BLaER1 (cell line): ENCODE data around the gene CDK11B.
A peak's percentile ranks its signal among the peaks of the same experiment; 100 is the strongest.
"Not testable (repeated sequence)": the region's sequence is repeated elsewhere in the genome, so short reads cannot be mapped to it uniquely, and the experiment has no call there.

Source experiments
- H3K27ac ChIP-seq: shearing (Covaris generic); formaldehyde crosslinking; 2 replicates; pipeline ENCODE4 v1.8.1; 2022
- H3K27me3 ChIP-seq: shearing (Covaris generic); formaldehyde crosslinking; 2 replicates; pipeline ENCODE4 v1.8.1; 2022
- H3K36me3 ChIP-seq: shearing (Covaris generic); formaldehyde crosslinking; 2 replicates; pipeline ENCODE4 v1.8.1; 2022
- H3K4me1 ChIP-seq: shearing (Covaris generic); formaldehyde crosslinking; 2 replicates; pipeline ENCODE4 v1.8.1; 2022
- H3K4me2 ChIP-seq: shearing (Covaris generic); formaldehyde crosslinking; 2 replicates; pipeline ENCODE4 v1.8.1; 2022
- H3K4me3 ChIP-seq: shearing (Covaris generic); formaldehyde crosslinking; 2 replicates; pipeline ENCODE4 v1.8.1; 2022
- H3K9ac ChIP-seq: shearing (Covaris generic); formaldehyde crosslinking; 2 replicates; pipeline ENCODE4 v1.8.1; 2022
- H3K9me3 ChIP-seq: shearing (Covaris generic); formaldehyde crosslinking; 2 replicates; pipeline ENCODE4 v1.8.1; 2022
- H4K20me1 ChIP-seq: shearing (Covaris generic); formaldehyde crosslinking; 2 replicates; pipeline ENCODE4 v1.8.1; 2022
- Cebpa-rat ChIP-seq: shearing (Covaris generic); IDR thresholded peaks from 2 replicates; pipeline ENCODE4 v1.8.1; 2022

Gene CDK11B

GRCh38 chr1:1658583-1659549, at the start of gene CDK11B:
Gene CDK11B (minus strand): TSS chr1:1659004. CDS start chr1:1657485, 1,519 bp downstream.
- peak within 1 kb of the TSS; percentile 91 for H3K27ac ChIP-seq

GRCh38 chr1:1707897-1708296, 49.1 kb upstream of the CDK11B start:
- not testable (repeated sequence) for H3K27me3 ChIP-seq, H3K9ac ChIP-seq, H3K4me3 ChIP-seq, H3K4me2 ChIP-seq, H3K4me1 ChIP-seq, H3K27ac ChIP-seq, H3K9me3 ChIP-seq, H4K20me1 ChIP-seq
- peaks cover 26% of the 10 kb centered on the region for H3K36me3 ChIP-seq

More at GRCh38 chr1:1658583-1659549, at the start of gene CDK11B:
- Histone ChIP-seq H3K4me2 (peak within 1 kb of the TSS; percentile 59), H3K36me3 (peaks cover 30% of the 10 kb centered on the region), H3K9ac (peak within 1 kb of the TSS; percentile 84), H3K4me3 (peak within 1 kb of the TSS; percentile 76)
- not testable (repeated sequence) for H4K20me1 ChIP-seq, H3K9me3 ChIP-seq, H3K4me1 ChIP-seq, H3K27me3 ChIP-seq

GRCh38 chr1:1707241-1707640, 48.4 kb upstream of the CDK11B start:
- not testable (repeated sequence) for H3K27ac ChIP-seq, H3K4me1 ChIP-seq, H3K27me3 ChIP-seq

GRCh38 chr1:1705623-1706022, 46.8 kb upstream of the CDK11B start:
- H3K4me2 ChIP-seq, H4K20me1 ChIP-seq, H3K9me3 ChIP-seq, H3K4me3 ChIP-seq, H3K4me1 ChIP-seq, H3K9ac ChIP-seq, H3K27me3 ChIP-seq, H3K27ac ChIP-seq: not testable (repeated sequence)
- peaks cover 26% of the 10 kb centered on the region for H3K36me3 ChIP-seq

More at GRCh38 chr1:1707241-1707640, 48.4 kb upstream of the CDK11B start:
- not testable (repeated sequence) for H3K9me3 ChIP-seq, H3K4me3 ChIP-seq, H4K20me1 ChIP-seq, H3K4me2 ChIP-seq, H3K9ac ChIP-seq
- H3K36me3 ChIP-seq = peaks cover 26% of the 10 kb centered on the region

- H3K27ac ChIP-seq, H3K27me3 ChIP-seq, H3K4me2 ChIP-seq, H4K20me1 ChIP-seq, H3K4me3 ChIP-seq, H3K9me3 ChIP-seq, H3K4me1 ChIP-seq, H3K9ac ChIP-seq: not testable (repeated sequence)
- H3K36me3 ChIP-seq = peaks cover 26% of the 10 kb centered on the region
Observed at GRCh38 chr1:1704284-1704957, 45.6 kb upstream of the CDK11B start.

- Histone ChIP-seq H3K4me2 (no peak overlapping the region), H3K9me3 (no peaks in the 10 kb centered on the region), H3K9ac (no peak overlapping the region), H3K4me3 (no peak overlapping the region), H3K27me3 (no peaks in the 10 kb centered on the region), H3K27ac (no peak overlapping the region), H4K20me1 (no peaks in the 10 kb centered on the region), H3K4me1 (no peaks in the 10 kb centered on the region), H3K36me3 (peaks cover 26% of the 10 kb centered on the region)
- TF ChIP-seq Cebpa-rat = no peak
Observed at GRCh38 chr1:1703796-1704195, 45.0 kb upstream of the CDK11B start.

GRCh38 chr1:1702506-1702905, 43.7 kb upstream of the CDK11B start:
- H3K4me2 ChIP-seq, H3K27ac ChIP-seq, H4K20me1 ChIP-seq, H3K4me3 ChIP-seq, H3K4me1 ChIP-seq, H3K9me3 ChIP-seq, H3K27me3 ChIP-seq, H3K9ac ChIP-seq: not testable (repeated sequence)
- H3K36me3 ChIP-seq = peaks cover 26% of the 10 kb centered on the region

GRCh38 chr1:1700557-1700956, 41.8 kb upstream of the CDK11B start:
- not testable (repeated sequence) for H3K4me1 ChIP-seq, H3K27ac ChIP-seq, H3K4me3 ChIP-seq, H4K20me1 ChIP-seq, H3K4me2 ChIP-seq, H3K9me3 ChIP-seq, H3K27me3 ChIP-seq, H3K9ac ChIP-seq
- peaks cover 15% of the 10 kb centered on the region for H3K36me3 ChIP-seq

GRCh38 chr1:1700067-1700466, 41.3 kb upstream of the CDK11B start:
- not testable (repeated sequence) for H3K4me2 ChIP-seq, H4K20me1 ChIP-seq, H3K9ac ChIP-seq, H3K27me3 ChIP-seq, H3K27ac ChIP-seq, H3K4me1 ChIP-seq, H3K4me3 ChIP-seq, H3K9me3 ChIP-seq
- peaks cover 15% of the 10 kb centered on the region for H3K36me3 ChIP-seq

- not testable (repeated sequence) for H3K27ac ChIP-seq, H3K4me2 ChIP-seq, H3K27me3 ChIP-seq, H3K36me3 ChIP-seq, H3K4me3 ChIP-seq, H3K9ac ChIP-seq, H4K20me1 ChIP-seq, H3K4me1 ChIP-seq, H3K9me3 ChIP-seq
Observed at GRCh38 chr1:1699061-1699460, 40.3 kb upstream of the CDK11B start.

- not testable (repeated sequence) for H3K9ac ChIP-seq, H3K9me3 ChIP-seq, H4K20me1 ChIP-seq, H3K27me3 ChIP-seq, H3K4me3 ChIP-seq, H3K4me2 ChIP-seq, H3K27ac ChIP-seq, H3K36me3 ChIP-seq
- peaks cover 12% of the 10 kb centered on the region for H3K4me1 ChIP-seq
Observed at GRCh38 chr1:1697358-1698183, 38.8 kb upstream of the CDK11B start.

GRCh38 chr1:1696431-1697357, 37.9 kb upstream of the CDK11B start:
- not testable (repeated sequence) for H3K9me3 ChIP-seq, H3K27me3 ChIP-seq, H4K20me1 ChIP-seq, H3K4me3 ChIP-seq, H3K27ac ChIP-seq, H3K4me2 ChIP-seq, H3K36me3 ChIP-seq, H3K9ac ChIP-seq
- peaks cover 12% of the 10 kb centered on the region for H3K4me1 ChIP-seq
